IMR-90 (cell line): ENCODE measurements around the gene PGLYRP2. TPM values are rescaled to one million over a fixed set of nuclear protein-coding genes. Genes with fewer than 3 reads are reported as not detected.
"Not testable (repeated sequence)": the region's sequence is repeated elsewhere in the genome, so short reads cannot be mapped to it uniquely, and the experiment has no call there.

Experiments
- ATAC-seq: fragments of 200-7000 bp; cut with Tn5 transposase; 2 replicates; pipeline ENCODE4 v1.9.1; 2020; ENCODE audit warnings: low read depth, mild to moderate bottlenecking, moderate library complexity
- BruUV-seq: library from RNA; stranded (reverse); fragments of 400-500 nt; replicated peaks from 2 replicates; lab custom pipeline; 2021; lab: Mats Ljungman, UMichigan
- CTCF ChIA-PET: fragments of 300-600 bp; formaldehyde crosslinking; extraction: SDS; loops from one replicate; lab custom pipeline; 2021; ENCODE audit warnings: antibody characterized with exemption; lab: Yijun Ruan, JAX
- POLR2A ChIA-PET: fragments of 300-600 bp; sonication (Branson Sonifier 250); formaldehyde crosslinking; loops from one replicate; lab custom pipeline; 2022; ENCODE audit warnings: antibody characterized with exemption; ENCODE audit not compliant: unreplicated experiment; lab: Charles Lee
- DNase-seq: peaks from one replicate; pipeline ENCODE4 v3.0.0; 2013
- H2AFZ ChIP-seq: replicated peaks from 2 replicates; pipeline ENCODE3; 2013; ENCODE audit warnings: low read length, mild to moderate bottlenecking; ENCODE audit not compliant: poor library complexity
- H2AK5ac ChIP-seq: 2 replicates; pipeline ENCODE4 v1.6.1; 2013; ENCODE audit warnings: low read depth, low read length, inconsistent platforms
- H2AK9ac ChIP-seq: replicated peaks from 2 replicates; pipeline ENCODE3; 2013; ENCODE audit warnings: mild to moderate bottlenecking, low read depth, low read length, moderate library complexity; ENCODE audit not compliant: poor library complexity
- H2BK120ac ChIP-seq: 2 replicates; pipeline ENCODE4 v1.6.1; 2013; ENCODE audit warnings: low read depth, low read length, inconsistent platforms
- H2BK15ac ChIP-seq: 3 replicates; pipeline ENCODE4 v1.6.1; 2013; ENCODE audit warnings: low read depth, low read length, inconsistent platforms
- H2BK20ac ChIP-seq: 2 replicates; pipeline ENCODE4 v1.6.1; 2013; ENCODE audit warnings: low read depth, mild to moderate bottlenecking, inconsistent platforms, low read length, moderate library complexity
- H2BK5ac ChIP-seq: 2 replicates; pipeline ENCODE4 v1.6.1; 2013; ENCODE audit warnings: mild to moderate bottlenecking, low read depth, low read length, inconsistent platforms; ENCODE audit not compliant: poor library complexity, severe bottlenecking
- H3K14ac ChIP-seq: replicated peaks from 2 replicates; pipeline ENCODE4 v1.6.1; 2013; ENCODE audit warnings: low read depth, low read length, inconsistent platforms
- H3K18ac ChIP-seq: 2 replicates; pipeline ENCODE4 v1.6.1; 2013; ENCODE audit warnings: low read depth, low read length, control low read depth
- H3K23ac ChIP-seq: 2 replicates; pipeline ENCODE4 v1.6.1; 2013; ENCODE audit warnings: low read depth, low read length, inconsistent platforms
- H3K27ac ChIP-seq: 2 replicates; pipeline ENCODE4 v1.5.1; 2013; ENCODE audit warnings: mild to moderate bottlenecking, control low read depth, low read length; ENCODE audit not compliant: insufficient read depth
- H3K27me3 ChIP-seq: 2 replicates; pipeline ENCODE4 v1.6.1; 2013; ENCODE audit warnings: low read length; ENCODE audit not compliant: control insufficient read depth, insufficient read depth
- H3K36me3 ChIP-seq: 2 replicates; pipeline ENCODE4 v1.6.1; 2013; ENCODE audit warnings: low read length, mixed read lengths; ENCODE audit not compliant: control insufficient read depth, insufficient read depth
- H3K4ac ChIP-seq: 2 replicates; pipeline ENCODE4 v1.6.1; 2013; ENCODE audit warnings: low read depth, low read length, inconsistent platforms
- H3K4me1 ChIP-seq: 2 replicates; pipeline ENCODE4 v1.6.1; 2013; ENCODE audit warnings: low read length, mixed read lengths; ENCODE audit not compliant: control insufficient read depth, insufficient read depth
- H3K4me2 ChIP-seq: 2 replicates; pipeline ENCODE4 v1.6.1; 2013; ENCODE audit warnings: low read depth, mild to moderate bottlenecking, control low read depth, low read length, moderate library complexity
- H3K4me3 ChIP-seq: 2 replicates; pipeline ENCODE4 v1.5.1; 2013; ENCODE audit warnings: low read depth, mild to moderate bottlenecking, control low read depth, low read length, moderate library complexity; ENCODE audit not compliant: insufficient read depth
- H3K56ac ChIP-seq: 2 replicates; pipeline ENCODE4 v1.6.1; 2013; ENCODE audit warnings: low read length, inconsistent platforms; ENCODE audit not compliant: insufficient read depth; ENCODE audit errors: extremely low read depth
- H3K79me1 ChIP-seq, 2 experiments: 2 replicates each; pipeline ENCODE4 v1.6.1; 2013; ENCODE audit warnings: low read length in 2 of 2, inconsistent platforms in 1 of 2, low read depth in 1 of 2
- H3K9ac ChIP-seq: 2 replicates; pipeline ENCODE4 v1.6.1; 2013; ENCODE audit warnings: low read depth, low read length, control low read depth
- H3K9me1 ChIP-seq: 2 replicates; pipeline ENCODE4 v1.6.1; 2013; ENCODE audit warnings: low read length, inconsistent platforms; ENCODE audit not compliant: insufficient read depth
- H3K9me3 ChIP-seq: 2 replicates; pipeline ENCODE4 v1.6.1; 2013; ENCODE audit warnings: low read length; ENCODE audit not compliant: control insufficient read depth, insufficient read depth
- H4K20me1 ChIP-seq: 2 replicates; pipeline ENCODE4 v1.6.1; 2013; ENCODE audit warnings: low read length, inconsistent platforms; ENCODE audit not compliant: insufficient read depth
- H4K5ac ChIP-seq: 2 replicates; pipeline ENCODE4 v1.6.1; 2013; ENCODE audit warnings: mild to moderate bottlenecking, low read depth, low read length, control low read depth
- H4K8ac ChIP-seq, 2 experiments: 2 replicates each; pipeline ENCODE4 v1.6.1; 2013; ENCODE audit warnings: low read depth in 2 of 2, low read length in 2 of 2, control low read depth in 1 of 2, inconsistent platforms in 1 of 2
- H4K91ac ChIP-seq: 2 replicates; pipeline ENCODE4 v1.6.1; 2013; ENCODE audit warnings: low read depth, low read length, inconsistent platforms; ENCODE audit not compliant: insufficient read depth
- RFX5 ChIP-seq: IDR thresholded peaks from 2 replicates; pipeline ENCODE4 v1.8.0; 2012; ENCODE audit warnings: low read depth, mild to moderate bottlenecking, low read length, moderate library complexity
- WGBS, 2 experiments: methylation state at CpG; one replicate each; pipeline versions ENCODE4 v1.1.5 to v1.1.7; 2013; ENCODE audit warnings: missing lambda C conversion rate in 2 of 2; ENCODE audit not compliant: insufficient read length in 1 of 2; ENCODE audit errors: extremely low coverage in 2 of 2; 5-methylcytosine and 5-hydroxymethylcytosine counted together
- dilution Hi-C: fragments of 300-500 bp; cut with HindIII; formaldehyde crosslinking; loops from one replicate; pipeline ENCODE4 v1.14.3; 2018; ENCODE audit warnings: low sequenced_read_pairs; ENCODE audit not compliant: unreplicated experiment
- in situ Hi-C: fragments of 300-500 bp; cut with MboI; formaldehyde crosslinking; loops from 3 replicates; pipeline ENCODE4 v1.14.3; 2019; ENCODE audit warnings: low sequenced_read_pairs, inconsistent platforms, mixed read lengths
- intact Hi-C: fragments of 100-400 bp; cut with micrococcal nuclease; formaldehyde crosslinking; loops from 2 replicates; pipeline ENCODE4 v1.10.0; 2022
- polyA plus RNA-seq, 3 experiments: library from polyadenylated mRNA; depleted of rRNA; stranded (reverse); fragments of >200 nt; gene quantifications; 2 replicates each; pipeline ENCODE4 v1.2.3, GENCODE V29; 2012; ENCODE audit warnings: low replicate concordance in 1 of 3
- total RNA-seq: library from RNA; depleted of rRNA; stranded (reverse); fragments of >200 nt; gene quantifications from 2 replicates; pipeline ENCODE4 v1.2.3, GENCODE V29; 2012

PGLYRP2 gene
- total and polyA plus RNA-seq, 2 of the 4 experiments (the other 2 are of a cell fraction) = not detected

- Histone ChIP-seq H3K4ac (no peak overlapping the region), H2BK5ac (no peak overlapping the region), H3K23ac (no peak overlapping the region), H3K9me3 (no peaks in the 10 kb centered on the region), H3K56ac (no peak overlapping the region), H3K9ac (no peak overlapping the region), H3K27me3 (no peaks in the 10 kb centered on the region), H3K4me2 (no peak overlapping the region), H3K18ac (no peak overlapping the region), H2BK15ac (no peak overlapping the region), H3K27ac (no peak overlapping the region), H2BK20ac (no peak overlapping the region), H4K5ac (no peak overlapping the region), H3K36me3 (no peaks in the 10 kb centered on the region), H4K20me1 (no peaks in the 10 kb centered on the region), H3K79me1 (no peaks in the 10 kb centered on the region), H3K9me1 (no peaks in the 10 kb centered on the region), H2BK120ac (no peak overlapping the region), H4K8ac (no peak overlapping the region), H2AK5ac (no peak overlapping the region), H4K91ac (no peak overlapping the region), H3K4me3 (no peak overlapping the region), H2AFZ (no peak overlapping the region), H3K4me1 (no peaks in the 10 kb centered on the region), H3K14ac (no peak overlapping the region), H2AK9ac (no peak overlapping the region)
- TF ChIP-seq RFX5 = no peak
- dilution Hi-C loops = no loop called here
- WGBS, 2 experiments = no CpG with 5 or more reads among the region's 4 CpGs
- ChIA-PET POLR2A (no interaction called here), CTCF (no interaction called here)
- intact Hi-C loops = no loop called here
- no TSS peak for BruUV-seq
- DNase-seq = no peak
- in situ Hi-C loops = no loop called here
- ATAC-seq = no peak
Observed at GRCh38 chr19:15475169-15475568, 4.1 kb downstream of the PGLYRP2 start.

- H3K27ac ChIP-seq, H2BK5ac ChIP-seq, H3K36me3 ChIP-seq, H2BK20ac ChIP-seq, BruUV-seq, in situ Hi-C loops, intact Hi-C loops, POLR2A ChIA-PET, H2BK120ac ChIP-seq, H3K4me3 ChIP-seq, H2AFZ ChIP-seq, H2AK9ac ChIP-seq, DNase-seq, H2BK15ac ChIP-seq, H3K56ac ChIP-seq, ATAC-seq, H4K8ac ChIP-seq, H3K4me1 ChIP-seq, H4K91ac ChIP-seq, H3K9ac ChIP-seq, dilution Hi-C loops, H3K79me1 ChIP-seq, H3K4me2 ChIP-seq, H3K9me3 ChIP-seq, H3K9me1 ChIP-seq, H4K20me1 ChIP-seq, CTCF ChIA-PET, H4K5ac ChIP-seq, H3K14ac ChIP-seq, H3K18ac ChIP-seq, H3K4ac ChIP-seq, H3K23ac ChIP-seq, H2AK5ac ChIP-seq: not testable (repeated sequence)
- WGBS, 2 experiments = no CpG with 5 or more reads among the region's 4 CpGs
- peaks cover 12% of the 10 kb centered on the region for H3K27me3 ChIP-seq
Observed at GRCh38 chr19:15473821-15474220, 5.5 kb downstream of the PGLYRP2 start.
